ENCODE measurements around the gene MYT1.

The MYT1 gene

GRCh38 chr20:64212755-64213154, 48.5 kb downstream of the MYT1 start:
- in situ Hi-C loops (cut with MboI; ENCODE audit: low sequenced_read_pairs) = no loop called here

GRCh38 chr20:64214113-64214512, 49.9 kb downstream of the MYT1 start:
- in situ Hi-C loops (cut with MboI; ENCODE audit: low sequenced_read_pairs) = no loop called here

GRCh38 chr20:64214952-64215351, 50.7 kb downstream of the MYT1 start:
- in situ Hi-C loops (cut with MboI; ENCODE audit: low sequenced_read_pairs) = no loop called here

- in situ Hi-C loops (cut with MboI; ENCODE audit: low sequenced_read_pairs) = no loop called here
Observed at GRCh38 chr20:64216036-64216435, 51.8 kb downstream of the MYT1 start.

GRCh38 chr20:64216910-64217309, 52.7 kb downstream of the MYT1 start:
- in situ Hi-C loops (cut with MboI; ENCODE audit: low sequenced_read_pairs) = no loop called here

GRCh38 chr20:64217539-64218221, 53.4 kb downstream of the MYT1 start:
- in situ Hi-C loops (cut with MboI; ENCODE audit: low sequenced_read_pairs) = no loop called here

GRCh38 chr20:64219202-64219601, 55.0 kb downstream of the MYT1 start:
- in situ Hi-C loops (cut with MboI; ENCODE audit: low sequenced_read_pairs) = no loop called here

- in situ Hi-C loops (cut with MboI; ENCODE audit: low sequenced_read_pairs) = no loop called here
Observed at GRCh38 chr20:64219730-64220129, 55.5 kb downstream of the MYT1 start.

GRCh38 chr20:64220420-64220819, 56.2 kb downstream of the MYT1 start:
- in situ Hi-C loops (cut with MboI; ENCODE audit: low sequenced_read_pairs) = no loop called here

GRCh38 chr20:64220891-64221527, 56.8 kb downstream of the MYT1 start:
- in situ Hi-C loops (cut with MboI; ENCODE audit: low sequenced_read_pairs) = no loop called here

GRCh38 chr20:64222291-64222735, 58.1 kb downstream of the MYT1 start:
- in situ Hi-C loops (cut with MboI; ENCODE audit: low sequenced_read_pairs) = no loop called here

- in situ Hi-C loops (cut with MboI; ENCODE audit: low sequenced_read_pairs) = no loop called here
Observed at GRCh38 chr20:64222851-64223525, 58.7 kb downstream of the MYT1 start.

GRCh38 chr20:64223526-64224067, 59.3 kb downstream of the MYT1 start:
- in situ Hi-C loops (cut with MboI; ENCODE audit: low sequenced_read_pairs) = no loop called here

- in situ Hi-C loops (cut with MboI; ENCODE audit: low sequenced_read_pairs) = no loop called here
Observed at GRCh38 chr20:64224351-64225170, 60.3 kb downstream of the MYT1 start.

- in situ Hi-C loops (cut with MboI; ENCODE audit: low sequenced_read_pairs) = no loop called here
Observed at GRCh38 chr20:64225171-64225595, 60.9 kb downstream of the MYT1 start.

- in situ Hi-C loops (cut with MboI; ENCODE audit: low sequenced_read_pairs) = no loop called here
Observed at GRCh38 chr20:64225828-64226598, 61.8 kb downstream of the MYT1 start.

GRCh38 chr20:64226686-64227580, 62.7 kb downstream of the MYT1 start:
- in situ Hi-C loops (cut with MboI; ENCODE audit: low sequenced_read_pairs) = no loop called here

- in situ Hi-C loops (cut with MboI; ENCODE audit: low sequenced_read_pairs) = no loop called here
Observed at GRCh38 chr20:64228086-64228653, 63.9 kb downstream of the MYT1 start.

Measured in hTERT RPE-1 (cell line).